ENCODE data around the gene CNKSR1.

Gene CNKSR1

GRCh38 chr1:26184883-26185282 lies 7.6 kb downstream of the CNKSR1 start:
- H3K36me3 ChIP-seq (ENCODE audit: control insufficient read depth in 1 of 2, insufficient read depth in 2 of 2, low read length in 2 of 2): peaks cover 0 to 52% of the 10 kb centered on the region in 2 donors

GRCh38 chr1:26187882-26188281 lies 10.6 kb downstream of the CNKSR1 start:
- H3K9me3 ChIP-seq (ENCODE audit: control insufficient read depth in 1 of 2, low read length in 2 of 2): no peaks in the 10 kb centered on the region
- H3K36me3 ChIP-seq (ENCODE audit: control insufficient read depth in 1 of 2, insufficient read depth in 2 of 2, low read length in 2 of 2): peaks cover 0 to 34% of the 10 kb centered on the region in 2 donors
- H3K9ac ChIP-seq (ENCODE audit: low read depth in 1 of 2, low read length in 2 of 2): no peak overlapping the region
- H3K4me3 ChIP-seq (ENCODE audit: low read depth in 1 of 2, low read length in 2 of 2): no peak overlapping the region
- H3K27ac ChIP-seq (ENCODE audit: low read depth, low read length): no peak overlapping the region
- H3K4me1 ChIP-seq (ENCODE audit: control insufficient read depth in 1 of 2, insufficient read depth in 2 of 2, low read length in 2 of 2): no peaks in the 10 kb centered on the region
- H3K27me3 ChIP-seq (ENCODE audit: control insufficient read depth in 1 of 2, insufficient read depth in 2 of 2, low read length in 2 of 2): no peaks in the 10 kb centered on the region

More at GRCh38 chr1:26184883-26185282, 7.6 kb downstream of the CNKSR1 start:
- Histone ChIP-seq H3K4me3 (ENCODE audit: low read depth in 1 of 2, low read length in 2 of 2) (no peak overlapping the region), H3K27me3 (ENCODE audit: control insufficient read depth in 1 of 2, insufficient read depth in 2 of 2, low read length in 2 of 2) (no peaks in the 10 kb centered on the region), H3K9me3 (ENCODE audit: control insufficient read depth in 1 of 2, low read length in 2 of 2) (no peaks in the 10 kb centered on the region), H3K4me1 (ENCODE audit: control insufficient read depth in 1 of 2, insufficient read depth in 2 of 2, low read length in 2 of 2) (no peaks in the 10 kb centered on the region), H3K9ac (ENCODE audit: low read depth in 1 of 2, low read length in 2 of 2) (no peak overlapping the region), H3K27ac (ENCODE audit: low read depth, low read length) (no peak overlapping the region)

GRCh38 chr1:26188477-26188876 lies 11.2 kb downstream of the CNKSR1 start:
- Histone ChIP-seq H3K27ac (ENCODE audit: low read depth, low read length) (no peak overlapping the region), H3K27me3 (ENCODE audit: control insufficient read depth in 1 of 2, insufficient read depth in 2 of 2, low read length in 2 of 2) (no peaks in the 10 kb centered on the region), H3K9me3 (ENCODE audit: control insufficient read depth in 1 of 2, low read length in 2 of 2) (no peaks in the 10 kb centered on the region), H3K9ac (ENCODE audit: low read depth in 1 of 2, low read length in 2 of 2) (no peak overlapping the region), H3K4me3 (ENCODE audit: low read depth in 1 of 2, low read length in 2 of 2) (no peak overlapping the region), H3K4me1 (ENCODE audit: control insufficient read depth in 1 of 2, insufficient read depth in 2 of 2, low read length in 2 of 2) (no peaks in the 10 kb centered on the region), H3K36me3 (ENCODE audit: control insufficient read depth in 1 of 2, insufficient read depth in 2 of 2, low read length in 2 of 2) (peaks cover 0 to 29% of the 10 kb centered on the region in 2 donors)

- H3K9me3 ChIP-seq (ENCODE audit: control insufficient read depth in 1 of 2, low read length in 2 of 2): no peaks in the 10 kb centered on the region
- no peak overlapping the region for H3K9ac ChIP-seq (ENCODE audit: low read depth in 1 of 2, low read length in 2 of 2)
- no peak overlapping the region for H3K4me3 ChIP-seq (ENCODE audit: low read depth in 1 of 2, low read length in 2 of 2)
- peaks cover 0 to 28% of the 10 kb centered on the region in 2 donors for H3K36me3 ChIP-seq (ENCODE audit: control insufficient read depth in 1 of 2, insufficient read depth in 2 of 2, low read length in 2 of 2)
- no peaks in the 10 kb centered on the region for H3K27me3 ChIP-seq (ENCODE audit: control insufficient read depth in 1 of 2, insufficient read depth in 2 of 2, low read length in 2 of 2)
- no peaks in the 10 kb centered on the region for H3K4me1 ChIP-seq (ENCODE audit: control insufficient read depth in 1 of 2, insufficient read depth in 2 of 2, low read length in 2 of 2)
- no peak overlapping the region for H3K27ac ChIP-seq (ENCODE audit: low read depth, low read length)
Observed at GRCh38 chr1:26189331-26189730, 12.0 kb downstream of the CNKSR1 start.

GRCh38 chr1:26189751-26190275 lies 12.5 kb downstream of the CNKSR1 start:
- H3K36me3 ChIP-seq (ENCODE audit: control insufficient read depth in 1 of 2, insufficient read depth in 2 of 2, low read length in 2 of 2): peaks cover 0 to 24% of the 10 kb centered on the region in 2 donors
- no peak overlapping the region for H3K9ac ChIP-seq (ENCODE audit: low read depth in 1 of 2, low read length in 2 of 2)
- no peaks in the 10 kb centered on the region for H3K9me3 ChIP-seq (ENCODE audit: control insufficient read depth in 1 of 2, low read length in 2 of 2)
- no peak overlapping the region for H3K4me3 ChIP-seq (ENCODE audit: low read depth in 1 of 2, low read length in 2 of 2)
- no peak overlapping the region for H3K27ac ChIP-seq (ENCODE audit: low read depth, low read length)
- H3K4me1 ChIP-seq (ENCODE audit: control insufficient read depth in 1 of 2, insufficient read depth in 2 of 2, low read length in 2 of 2): no peaks in the 10 kb centered on the region
- no peaks in the 10 kb centered on the region for H3K27me3 ChIP-seq (ENCODE audit: control insufficient read depth in 1 of 2, insufficient read depth in 2 of 2, low read length in 2 of 2)

GRCh38 chr1:26190373-26190987 lies 13.2 kb downstream of the CNKSR1 start, which contains the start of gene CATSPER4:
Gene CATSPER4, plus strand, starts transcription at chr1:26190602. Its CDS starts 26 bp downstream, at chr1:26190628.
- Histone ChIP-seq H3K36me3 (ENCODE audit: control insufficient read depth in 1 of 2, insufficient read depth in 2 of 2, low read length in 2 of 2) (peaks cover 0 to 21% of the 10 kb centered on the region in 2 donors), H3K27ac (ENCODE audit: low read depth, low read length) (no peak within 1 kb of the TSS), H3K9me3 (ENCODE audit: control insufficient read depth in 1 of 2, low read length in 2 of 2) (no peaks in the 10 kb centered on the region), H3K27me3 (ENCODE audit: control insufficient read depth in 1 of 2, insufficient read depth in 2 of 2, low read length in 2 of 2) (no peaks in the 10 kb centered on the region), H3K9ac (ENCODE audit: low read depth in 1 of 2, low read length in 2 of 2) (no peak within 1 kb of the TSS), H3K4me3 (ENCODE audit: low read depth in 1 of 2, low read length in 2 of 2) (no peak within 1 kb of the TSS), H3K4me1 (ENCODE audit: control insufficient read depth in 1 of 2, insufficient read depth in 2 of 2, low read length in 2 of 2) (no peaks in the 10 kb centered on the region)

DNA sequence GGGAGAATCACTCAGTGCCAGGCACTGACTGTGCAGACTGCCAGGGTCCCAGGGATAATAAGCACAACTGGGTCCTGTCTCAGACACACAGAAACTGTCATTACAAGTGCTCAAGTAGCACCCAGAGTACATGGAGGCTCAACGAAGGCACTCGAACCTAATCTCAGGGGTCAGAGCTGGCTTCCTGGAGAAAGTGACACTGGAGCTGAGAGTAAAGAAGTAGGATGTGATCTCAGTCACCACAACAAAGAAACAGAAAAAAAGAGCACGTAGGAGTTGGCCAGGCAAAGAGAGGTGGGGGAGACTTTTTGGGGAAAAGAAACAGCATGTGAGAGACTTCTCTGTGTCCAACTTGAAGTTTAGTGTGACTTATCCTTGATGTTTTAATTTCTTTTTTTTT lies 14.4 kb downstream of the CNKSR1 start:
- H3K27ac ChIP-seq (ENCODE audit: low read depth, low read length): no peak overlapping the region
- H3K27me3 ChIP-seq (ENCODE audit: control insufficient read depth in 1 of 2, insufficient read depth in 2 of 2, low read length in 2 of 2): no peaks in the 10 kb centered on the region
- no peaks in the 10 kb centered on the region for H3K4me1 ChIP-seq (ENCODE audit: control insufficient read depth in 1 of 2, insufficient read depth in 2 of 2, low read length in 2 of 2)
- H3K36me3 ChIP-seq (ENCODE audit: control insufficient read depth in 1 of 2, insufficient read depth in 2 of 2, low read length in 2 of 2): peaks cover 0 to 20% of the 10 kb centered on the region in 2 donors
- no peaks in the 10 kb centered on the region for H3K9me3 ChIP-seq (ENCODE audit: control insufficient read depth in 1 of 2, low read length in 2 of 2)
- H3K4me3 ChIP-seq (ENCODE audit: low read depth in 1 of 2, low read length in 2 of 2): no peak overlapping the region
- no peak overlapping the region for H3K9ac ChIP-seq (ENCODE audit: low read depth in 1 of 2, low read length in 2 of 2)

GRCh38 chr1:26195805-26196204 lies 18.5 kb downstream of the CNKSR1 start:
- no peak overlapping the region for H3K27ac ChIP-seq (ENCODE audit: low read depth, low read length)
- no peak overlapping the region for H3K9ac ChIP-seq (ENCODE audit: low read depth in 1 of 2, low read length in 2 of 2)
- no peak overlapping the region for H3K4me3 ChIP-seq (ENCODE audit: low read depth in 1 of 2, low read length in 2 of 2)
- H3K36me3 ChIP-seq (ENCODE audit: control insufficient read depth in 1 of 2, insufficient read depth in 2 of 2, low read length in 2 of 2): no peaks in the 10 kb centered on the region
- no peaks in the 10 kb centered on the region for H3K27me3 ChIP-seq (ENCODE audit: control insufficient read depth in 1 of 2, insufficient read depth in 2 of 2, low read length in 2 of 2)
- H3K9me3 ChIP-seq (ENCODE audit: control insufficient read depth in 1 of 2, low read length in 2 of 2): no peaks in the 10 kb centered on the region
- no peaks in the 10 kb centered on the region for H3K4me1 ChIP-seq (ENCODE audit: control insufficient read depth in 1 of 2, insufficient read depth in 2 of 2, low read length in 2 of 2)

DNA sequence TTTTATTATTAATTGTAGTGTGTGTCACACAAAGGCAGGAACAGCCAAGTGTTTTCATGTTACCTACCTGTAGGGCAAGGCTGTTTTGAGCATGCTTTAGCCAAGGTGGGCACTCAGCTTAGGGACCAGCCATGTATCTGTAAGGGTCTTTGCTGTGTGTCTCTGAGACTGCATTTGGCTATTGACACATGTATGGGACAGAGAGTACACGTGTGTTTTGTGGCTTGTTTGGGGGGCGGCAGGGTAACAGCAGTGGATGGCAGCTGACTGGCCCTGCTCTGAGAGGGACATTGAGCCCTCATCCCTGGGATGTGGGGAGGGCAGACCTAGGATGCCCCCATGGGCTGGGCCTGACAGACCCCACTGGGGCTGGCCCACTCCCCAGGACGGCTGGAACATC lies 20.0 kb downstream of the CNKSR1 start:
- no peak overlapping the region for H3K27ac ChIP-seq (ENCODE audit: low read depth, low read length)
- H3K9me3 ChIP-seq (ENCODE audit: control insufficient read depth in 1 of 2, low read length in 2 of 2): no peaks in the 10 kb centered on the region
- H3K4me3 ChIP-seq (ENCODE audit: low read depth in 1 of 2, low read length in 2 of 2): no peak overlapping the region
- H3K27me3 ChIP-seq (ENCODE audit: control insufficient read depth in 1 of 2, insufficient read depth in 2 of 2, low read length in 2 of 2): no peaks in the 10 kb centered on the region
- no peak overlapping the region for H3K9ac ChIP-seq (ENCODE audit: low read depth in 1 of 2, low read length in 2 of 2)
- H3K36me3 ChIP-seq (ENCODE audit: control insufficient read depth in 1 of 2, insufficient read depth in 2 of 2, low read length in 2 of 2): no peaks in the 10 kb centered on the region
- H3K4me1 ChIP-seq (ENCODE audit: control insufficient read depth in 1 of 2, insufficient read depth in 2 of 2, low read length in 2 of 2): peaks cover 0 to 5% of the 10 kb centered on the region in 2 donors

GRCh38 chr1:26197813-26198212 lies 20.5 kb downstream of the CNKSR1 start:
- Histone ChIP-seq H3K36me3 (ENCODE audit: control insufficient read depth in 1 of 2, insufficient read depth in 2 of 2, low read length in 2 of 2) (no peaks in the 10 kb centered on the region), H3K4me1 (ENCODE audit: control insufficient read depth in 1 of 2, insufficient read depth in 2 of 2, low read length in 2 of 2) (peaks cover 0 to 5% of the 10 kb centered on the region in 2 donors), H3K4me3 (ENCODE audit: low read depth in 1 of 2, low read length in 2 of 2) (no peak overlapping the region), H3K9me3 (ENCODE audit: control insufficient read depth in 1 of 2, low read length in 2 of 2) (no peaks in the 10 kb centered on the region), H3K27ac (ENCODE audit: low read depth, low read length) (no peak overlapping the region), H3K9ac (ENCODE audit: low read depth in 1 of 2, low read length in 2 of 2) (no peak overlapping the region), H3K27me3 (ENCODE audit: control insufficient read depth in 1 of 2, insufficient read depth in 2 of 2, low read length in 2 of 2) (no peaks in the 10 kb centered on the region)

Data from duodenal mucosa (tissue), 2 donors.